Loucy (cell line): ENCODE results near the gene NPDC1.

Source experiments
- H2AFZ ChIP-seq: fragments of 200-600 bp; sonication (generic); 2 replicates; pipeline ENCODE4 v1.6.0; 2016; ENCODE audit warnings: antibody characterized with exemption, mild to moderate bottlenecking, low read length, moderate library complexity
- H3F3A ChIP-seq: fragments of 200-600 bp; 2 replicates; pipeline ENCODE4 v1.6.0; 2016; ENCODE audit warnings: antibody characterized with exemption, low read depth, mild to moderate bottlenecking
- H3K27me3 ChIP-seq: fragments of 200-600 bp; sonication (generic); 2 replicates; pipeline ENCODE4 v1.6.1; 2014; ENCODE audit warnings: low read length, mild to moderate bottlenecking; ENCODE audit not compliant: insufficient read depth, poor library complexity, severe bottlenecking
- H3K36me3 ChIP-seq: fragments of 200-600 bp; sonication (generic); 2 replicates; pipeline ENCODE4 v1.6.1; 2016; ENCODE audit warnings: low read length; ENCODE audit not compliant: insufficient read depth
- H3K4me1 ChIP-seq: fragments of 200-600 bp; sonication (generic); 2 replicates; pipeline ENCODE4 v1.5.1; 2014; ENCODE audit warnings: low read length, mild to moderate bottlenecking; ENCODE audit not compliant: insufficient read depth, poor library complexity, severe bottlenecking
- H3K4me2 ChIP-seq: fragments of 200-600 bp; sonication (generic); 2 replicates; pipeline ENCODE4 v1.6.0; 2014; ENCODE audit warnings: antibody characterized with exemption, low read length, low read depth, mild to moderate bottlenecking; ENCODE audit not compliant: poor library complexity, severe bottlenecking
- H3K4me3 ChIP-seq: fragments of 200-600 bp; sonication (generic); 2 replicates; pipeline ENCODE4 v1.5.1; 2014; ENCODE audit warnings: low read length, mild to moderate bottlenecking, mixed read lengths; ENCODE audit not compliant: poor library complexity, severe bottlenecking
- H3K79me2 ChIP-seq: fragments of 200-600 bp; sonication (generic); 2 replicates; pipeline ENCODE4 v1.6.1; 2014; ENCODE audit warnings: low read length; ENCODE audit not compliant: insufficient read depth
- H3K9ac ChIP-seq: fragments of 200-600 bp; sonication (generic); 2 replicates; pipeline ENCODE4 v1.6.0; 2014; ENCODE audit warnings: mild to moderate bottlenecking, low read depth, low read length, moderate library complexity; ENCODE audit not compliant: poor library complexity, severe bottlenecking
- H3K9me2 ChIP-seq: fragments of 200-600 bp; sonication (generic); replicated peaks from 2 replicates; pipeline ENCODE4 v1.6.1; 2016; ENCODE audit warnings: low read depth, low read length, mixed read lengths
- H3K9me3 ChIP-seq: fragments of 200-600 bp; sonication (generic); 2 replicates; pipeline ENCODE4 v1.6.1; 2014; ENCODE audit warnings: mild to moderate bottlenecking, antibody characterized with exemption, low read length, low read depth; ENCODE audit not compliant: insufficient read depth
- H4K20me1 ChIP-seq: fragments of 200-600 bp; sonication (generic); 2 replicates; pipeline ENCODE4 v1.6.0; 2014; ENCODE audit warnings: antibody characterized with exemption, low read length, mild to moderate bottlenecking; ENCODE audit not compliant: insufficient read depth, poor library complexity, severe bottlenecking
- CTCF ChIP-seq: fragments of 200-600 bp; sonication (generic); conservative IDR thresholded peaks from 2 replicates; pipeline ENCODE4 v1.5.1; 2014; ENCODE audit warnings: mild to moderate bottlenecking, antibody characterized with exemption, low read length
- EZH2phosphoT487 ChIP-seq: fragments of 200-600 bp; IDR thresholded peaks from 2 replicates; pipeline ENCODE4 v1.6.1; 2018; ENCODE audit warnings: antibody characterized with exemption, mild to moderate bottlenecking, moderate library complexity, borderline replicate concordance

The NPDC1 gene

GRCh38 chr9:137087409-137087925, 41.5 kb upstream of the NPDC1 start:
- Histone ChIP-seq H3K36me3 (no peaks in the 10 kb centered on the region), H3K9me3 (no peaks in the 10 kb centered on the region), H4K20me1 (no peaks in the 10 kb centered on the region), H3F3A (no peaks in the 10 kb centered on the region), H3K4me2 (peak overlapping the region; percentile 85), H3K27me3 (no peaks in the 10 kb centered on the region), H3K79me2 (peaks cover 39% of the 10 kb centered on the region), H3K4me1 (peaks cover 20% of the 10 kb centered on the region), H3K9me2 (no peaks in the 10 kb centered on the region), H3K9ac (peak overlapping the region; percentile 92), H3K4me3 (peak overlapping the region; percentile 88), H2AFZ (peak overlapping the region; percentile 87)
- no peak for TF ChIP-seq EZH2phosphoT487
- TF ChIP-seq CTCF, result no peak

GRCh38 chr9:137086531-137087408, 40.8 kb upstream of the NPDC1 start, which contains the start of gene MAN1B1:
Gene MAN1B1 (plus strand): TSS chr9:137086985. CDS start chr9:137087000, 15 bp downstream.
- Histone ChIP-seq H3K36me3 (no peaks in the 10 kb centered on the region), H3K9ac (peak within 1 kb of the TSS; percentile 92), H3K9me2 (no peaks in the 10 kb centered on the region), H3K79me2 (peaks cover 39% of the 10 kb centered on the region), H3K4me3 (peak within 1 kb of the TSS; percentile 88), H3K9me3 (no peaks in the 10 kb centered on the region), H3K27me3 (no peaks in the 10 kb centered on the region), H3K4me1 (peaks cover 20% of the 10 kb centered on the region), H2AFZ (peak within 1 kb of the TSS; percentile 87), H3K4me2 (peak within 1 kb of the TSS; percentile 86), H3F3A (no peaks in the 10 kb centered on the region), H4K20me1 (no peaks in the 10 kb centered on the region)
- TF ChIP-seq EZH2phosphoT487, result no peak
- TF ChIP-seq CTCF, result no peak

- no peaks in the 10 kb centered on the region for H4K20me1 ChIP-seq
- peak overlapping the region; percentile 77 for H3K9ac ChIP-seq
- no peaks in the 10 kb centered on the region for H3K27me3 ChIP-seq
- peaks cover 20% of the 10 kb centered on the region for H3K4me1 ChIP-seq
- TF ChIP-seq EZH2phosphoT487 (no peak), CTCF (no peak)
- H3K36me3 ChIP-seq, result no peaks in the 10 kb centered on the region
- H3K4me2 ChIP-seq, result peak overlapping the region; percentile 86
- H3K9me2 ChIP-seq, result no peaks in the 10 kb centered on the region
- no peaks in the 10 kb centered on the region for H3F3A ChIP-seq
- peak overlapping the region; percentile 88 for H3K4me3 ChIP-seq
- H3K79me2 ChIP-seq, result peaks cover 37% of the 10 kb centered on the region
- H2AFZ ChIP-seq, result peak overlapping the region; percentile 77
- no peaks in the 10 kb centered on the region for H3K9me3 ChIP-seq
Measured at GRCh38 chr9:137085920-137086530, 40.0 kb upstream of the NPDC1 start.
